Endothelial cell of umbilical vein (primary cell): ENCODE data around the gene TRIM71. TPM values are rescaled to one million over a fixed set of nuclear protein-coding genes. Genes with fewer than 3 reads are reported as not detected.

Experiments used
- BruUV-seq: library from RNA; stranded (reverse); fragments of 400-500 nt; replicated peaks from 2 replicates; lab custom pipeline; 2021; lab: Mats Ljungman, UMichigan
- CTCF ChIA-PET: fragments of 300-600, 350-600 bp; sonication (Branson Sonifier 250); formaldehyde crosslinking; loops from one replicate; lab custom pipeline; 2021; ENCODE audit warnings: antibody characterized with exemption, inconsistent platforms; lab: Charles Lee
- POLR2A ChIA-PET: fragments of 300-600, 350-600 bp; sonication (Branson Sonifier 250); formaldehyde crosslinking; loops from one replicate; lab custom pipeline; 2021; ENCODE audit warnings: antibody characterized with exemption, inconsistent platforms; lab: Charles Lee
- DNase-seq: peaks from one replicate; pipeline ENCODE4 v3.0.0-alpha.2; 2011; ENCODE audit warnings: low read depth, low spot score
- FAIRE-seq: peaks from 2 replicates; lab custom pipeline; 2011; peaks lifted over from hg19 to GRCh38; lab: Jason Lieb, UNC
- H2AFZ ChIP-seq: 2 replicates; pipeline ENCODE4 v1.6.0; 2012; ENCODE audit warnings: low read depth, low read length, control low read depth, inconsistent platforms
- H3K27ac ChIP-seq: 2 replicates; pipeline ENCODE4 v1.5.1; 2011; ENCODE audit warnings: low read depth, mild to moderate bottlenecking, control low read depth, low read length, moderate library complexity; ENCODE audit not compliant: insufficient read depth
- H3K27me3 ChIP-seq, 2 experiments: 2 replicates each; pipeline versions ENCODE4 v1.6.0 to v1.6.1; 2011; ENCODE audit warnings: low read length in 2 of 2, mixed read lengths in 1 of 2; ENCODE audit not compliant: control insufficient read depth in 2 of 2, insufficient read depth in 2 of 2
- H3K36me3 ChIP-seq, 2 experiments: 2 replicates in 1 of 2; 3 replicates in 1 of 2; pipeline ENCODE4 v1.5.1; 2011; ENCODE audit warnings: low read length in 2 of 2, mild to moderate bottlenecking in 1 of 2, moderate library complexity in 1 of 2; ENCODE audit not compliant: control insufficient read depth in 2 of 2, insufficient read depth in 2 of 2; ENCODE audit errors: extremely low read depth in 1 of 2
- H3K4me1 ChIP-seq: 3 replicates; pipeline ENCODE4 v1.5.1; 2011; ENCODE audit warnings: mild to moderate bottlenecking, low read length; ENCODE audit not compliant: control insufficient read depth, insufficient read depth; ENCODE audit errors: extremely low read depth
- H3K4me2 ChIP-seq: 2 replicates; pipeline ENCODE4 v1.6.1; 2011; ENCODE audit warnings: low read length, control low read depth, mixed read lengths; ENCODE audit not compliant: insufficient read depth
- H3K4me3 ChIP-seq, 3 experiments: fragments of 200-600 bp in 1 of 3; sonication (generic), shearing (Covaris generic) in 1 of 3; replicated peaks in 1 of 3; 2 replicates each; pipeline ENCODE4 v1.5.1; 2011 to 2016; ENCODE audit warnings: control low read depth in 3 of 3, low read length in 3 of 3, mild to moderate bottlenecking in 2 of 3, inconsistent platforms in 1 of 3, low read depth in 1 of 3, moderate library complexity in 1 of 3; ENCODE audit not compliant: insufficient read depth in 1 of 3
- H3K79me2 ChIP-seq: 2 replicates; pipeline ENCODE4 v1.6.0; 2012; ENCODE audit warnings: low read length, inconsistent platforms; ENCODE audit not compliant: control insufficient read depth, insufficient read depth
- H3K9ac ChIP-seq: replicated peaks from 2 replicates; pipeline ENCODE3; 2011; ENCODE audit warnings: low read length, control low read depth; ENCODE audit not compliant: insufficient read depth; ENCODE audit errors: extremely low read depth
- H3K9me1 ChIP-seq: replicated peaks from 3 replicates; pipeline ENCODE4 v1.6.0; 2011; ENCODE audit warnings: mild to moderate bottlenecking, low read length; ENCODE audit not compliant: control insufficient read depth, insufficient read depth; ENCODE audit errors: extremely low read depth
- H3K9me3 ChIP-seq: replicated peaks from 2 replicates; pipeline ENCODE4 v1.5.1; 2012; ENCODE audit warnings: low read length, inconsistent platforms; ENCODE audit not compliant: control insufficient read depth, insufficient read depth
- H4K20me1 ChIP-seq: replicated peaks from 2 replicates; pipeline ENCODE3; 2011; ENCODE audit warnings: mild to moderate bottlenecking, low read length; ENCODE audit not compliant: control insufficient read depth, insufficient read depth; ENCODE audit errors: extremely low read depth
- CTCF ChIP-seq, 2 donors: IDR thresholded peaks; 1 replicate in 1 of 2; 2 replicates in 1 of 2; pipeline ENCODE4 v1.5.1; 2011; ENCODE audit warnings: low read length in 2 of 2, mild to moderate bottlenecking in 2 of 2, moderate library complexity in 2 of 2, control low read depth in 1 of 2, inconsistent platforms in 1 of 2, low read depth in 1 of 2; ENCODE audit not compliant: insufficient read depth in 1 of 2; ENCODE audit errors: extremely low read depth in 1 of 2
- EZH2 ChIP-seq: IDR thresholded peaks from 2 replicates; pipeline ENCODE4 v1.6.1; 2012; ENCODE audit warnings: borderline replicate concordance, low read depth, mild to moderate bottlenecking, moderate library complexity, low read length, inconsistent platforms; ENCODE audit not compliant: severe bottlenecking
- FOS ChIP-seq: IDR thresholded peaks from 2 replicates; pipeline ENCODE4 v1.6.1; 2011; ENCODE audit warnings: mild to moderate bottlenecking, low read length, moderate library complexity, borderline replicate concordance; ENCODE audit not compliant: insufficient read depth
- GATA2 ChIP-seq: IDR thresholded peaks from 2 replicates; pipeline ENCODE4 v1.7.0; 2011; ENCODE audit warnings: low read depth, mild to moderate bottlenecking, moderate library complexity, mixed read lengths, low read length; ENCODE audit not compliant: insufficient read length, insufficient read depth
- JUN ChIP-seq: IDR thresholded peaks from 2 replicates; pipeline ENCODE4 v1.6.1; 2011; ENCODE audit warnings: borderline replicate concordance, low read depth; ENCODE audit not compliant: insufficient read length, insufficient read depth
- MAX ChIP-seq: IDR thresholded peaks from 2 replicates; pipeline ENCODE4 v1.6.1; 2011; ENCODE audit not compliant: insufficient read depth, insufficient read length
- MYC ChIP-seq: IDR thresholded peaks from one replicate; pipeline ENCODE4 v1.6.1; 2011; ENCODE audit warnings: mild to moderate bottlenecking, low read depth, low read length
- POLR2A ChIP-seq: IDR thresholded peaks from 2 replicates; pipeline ENCODE4 v1.6.1; 2012; ENCODE audit warnings: low read depth, mild to moderate bottlenecking, control low read depth, low read length
- POLR2AphosphoS5 ChIP-seq: IDR thresholded peaks from 2 replicates; pipeline ENCODE4 v1.6.1; 2012; ENCODE audit warnings: low read depth, mild to moderate bottlenecking, control low read depth, low read length, moderate library complexity; ENCODE audit not compliant: insufficient read depth
- dilution Hi-C: fragments of 300-500 bp; cut with MboI; formaldehyde crosslinking; loops from one replicate; pipeline ENCODE4 v1.15.0; 2019; ENCODE audit warnings: low sequenced_read_pairs; ENCODE audit not compliant: extremely low pct_ligation_motif_present
- intact Hi-C: fragments of 100-400 bp; cut with micrococcal nuclease; formaldehyde crosslinking; loops from one replicate; pipeline ENCODE4 v1.10.0; 2022
- polyA plus RNA-seq, 4 experiments: library from polyadenylated mRNA; depleted of rRNA in 3 of 4; stranded (reverse) in 3 of 4; unstranded in 1 of 4; fragments of >200 nt; gene quantifications; 2 replicates each; pipeline versions ENCODE4 v1.2.1 to v1.2.3, GENCODE V29; 2011 to 2012; ENCODE audit warnings: missing spikeins in 1 of 4
- total RNA-seq: library from RNA; stranded (reverse); gene quantifications from 2 replicates; pipeline ENCODE4 v1.2.3, GENCODE V29; 2021

Gene TRIM71
- total and polyA plus RNA-seq, 2 donors (not counting 3 experiments of a cell fraction or from before 2014, with no cell fraction given) = not detected

GRCh38 chr3:32885283-32885901 lies 67.6 kb downstream of the TRIM71 start:
- ChIA-PET CTCF (no interaction called here), POLR2A (no interaction called here)
- Histone ChIP-seq H3K4me3 (no peak overlapping the region), H3K79me2 (no peaks in the 10 kb centered on the region), H3K4me1 (no peaks in the 10 kb centered on the region), H3K36me3 (no peaks in the 10 kb centered on the region), H3K9me3 (no peaks in the 10 kb centered on the region), H3K9ac (no peak overlapping the region), H4K20me1 (no peaks in the 10 kb centered on the region), H3K9me1 (no peaks in the 10 kb centered on the region), H3K27me3 (peaks cover 0 to 2% of the 10 kb centered on the region in 2 experiments), H3K4me2 (no peak overlapping the region), H2AFZ (no peak overlapping the region), H3K27ac (no peak overlapping the region)
- no peak for TF ChIP-seq MYC
- TF ChIP-seq CTCF (IDR thresholded peaks at IDR 0.05; ENCODE audit: extremely low read depth in 1 of 2, insufficient read depth in 1 of 2, low read depth in 1 of 2, low read length in 2 of 2) = no peak
- TF ChIP-seq GATA2 = no peak
- no peak for TF ChIP-seq FOS
- no peak for TF ChIP-seq MAX
- TF ChIP-seq EZH2 = no peak
- no peak for TF ChIP-seq JUN
- TF ChIP-seq POLR2A = no peak
- TF ChIP-seq POLR2AphosphoS5 = no peak
- intact Hi-C loops = no loop called here
- BruUV-seq = no TSS peak
- FAIRE-seq (no peak), DNase-seq (no peak)
- dilution Hi-C loops = no loop called here
